K562 (cell line): ENCODE results near the gene CYB5R3. TPM values are rescaled to one million over a fixed set of nuclear protein-coding genes. Genes with fewer than 3 reads are reported as not detected.
"Not testable (repeated sequence)": the region's sequence is repeated elsewhere in the genome, so short reads cannot be mapped to it uniquely, and the experiment has no call there.

Experiments
- ATAC-seq: fragments of 200-7000 bp; cut with Tn5 transposase; 3 replicates; pipeline ENCODE4 v1.9.1; 2020; ENCODE audit warnings: moderate library complexity
- BruUV-seq: library from RNA; stranded (reverse); fragments of 400-500 nt; replicated peaks from 2 replicates; lab custom pipeline; 2021; lab: Mats Ljungman, UMichigan
- CTCF ChIA-PET: fragments of 300-600 bp; formaldehyde crosslinking; extraction: SDS; loops from one replicate; lab custom pipeline; 2021; ENCODE audit warnings: low intra/inter-chr PET ratio; lab: Yijun Ruan, JAX
- POLR2A ChIA-PET: fragments of 300-600, 350-650 bp; sonication (Branson Sonifier 250); formaldehyde crosslinking; extraction: SDS; loops from one replicate; lab custom pipeline; 2021; ENCODE audit warnings: antibody characterized with exemption, inconsistent platforms; lab: Yijun Ruan, JAX
- DNase-seq, 4 experiments: peaks; one replicate each; pipeline versions ENCODE4 v3.0.0 to v3.0.0-alpha.2; 2011 to 2018; ENCODE audit warnings: low spot score in 3 of 4, mixed read lengths in 3 of 4; ENCODE audit errors: extremely low read depth in 1 of 4
- FAIRE-seq: peaks from 2 replicates; lab custom pipeline; 2011; peaks lifted over from hg19 to GRCh38; lab: Jason Lieb, UNC
- H2AFZ ChIP-seq: 2 replicates; pipeline ENCODE4 v1.6.0; 2011; ENCODE audit warnings: low read depth, low read length, control low read depth, inconsistent platforms
- H3K27ac ChIP-seq: fragments of 200-600 bp; 3 replicates; pipeline ENCODE4 v1.8.0; 2011; ENCODE audit warnings: low read depth, mild to moderate bottlenecking, control low read depth, inconsistent platforms, low read length, moderate library complexity, mixed read lengths; ENCODE audit errors: extremely low read depth
- H3K27me3 ChIP-seq, 2 experiments: fragments of 300-600 bp in 1 of 2; 2 replicates in 1 of 2; 3 replicates in 1 of 2; pipeline versions ENCODE4 v1.6.0 to v1.8.0; 2011; ENCODE audit warnings: inconsistent platforms in 2 of 2, low read length in 2 of 2, mild to moderate bottlenecking in 1 of 2, mixed read lengths in 1 of 2, moderate library complexity in 1 of 2; ENCODE audit not compliant: control insufficient read depth in 2 of 2, insufficient read depth in 2 of 2
- H3K36me3 ChIP-seq: fragments of 300-600 bp; 3 replicates; pipeline ENCODE4 v1.8.0; 2011; ENCODE audit warnings: mild to moderate bottlenecking, low read length, inconsistent platforms; ENCODE audit not compliant: control insufficient read depth, insufficient read depth
- H3K4me1 ChIP-seq, 2 experiments: fragments of 200-600 bp in 1 of 2; replicated peaks in 1 of 2; 2 replicates in 1 of 2; 3 replicates in 1 of 2; pipeline versions ENCODE4 v1.5.1 to v1.8.0; 2011; ENCODE audit warnings: inconsistent platforms in 2 of 2, low read length in 2 of 2, mild to moderate bottlenecking in 1 of 2, mixed read lengths in 1 of 2, moderate library complexity in 1 of 2; ENCODE audit not compliant: control insufficient read depth in 2 of 2, insufficient read depth in 2 of 2
- H3K4me2 ChIP-seq: 2 replicates; pipeline ENCODE4 v1.6.1; 2011; ENCODE audit warnings: low read length, control low read depth, inconsistent platforms, mixed read lengths; ENCODE audit not compliant: insufficient read depth
- H3K4me3 ChIP-seq: fragments of 200-600 bp; sonication (generic), shearing (Covaris generic); 2 replicates; pipeline ENCODE4 v1.5.1; 2016; ENCODE audit warnings: control low read depth, inconsistent platforms
- H3K79me2 ChIP-seq: fragments of 200-600 bp; 3 replicates; pipeline ENCODE4 v1.8.0; 2011; ENCODE audit warnings: low read length, inconsistent platforms; ENCODE audit not compliant: control insufficient read depth, insufficient read depth
- H3K9ac ChIP-seq, 2 experiments: 2 replicates each; pipeline versions ENCODE4 v1.6.0 to v1.6.1; 2011; ENCODE audit warnings: low read depth in 2 of 2, low read length in 2 of 2, control low read depth in 1 of 2, inconsistent platforms in 1 of 2, mild to moderate bottlenecking in 1 of 2, mixed read lengths in 1 of 2; ENCODE audit not compliant: insufficient read depth in 1 of 2
- H3K9me1 ChIP-seq: one replicate; pipeline ENCODE4 v1.6.0; 2011; ENCODE audit warnings: inconsistent platforms, mild to moderate bottlenecking, low read length, moderate library complexity; ENCODE audit not compliant: control insufficient read depth, insufficient read depth
- H3K9me3 ChIP-seq: replicated peaks from 2 replicates; pipeline ENCODE4 v1.5.1; 2011; ENCODE audit warnings: low read depth, low read length, inconsistent platforms; ENCODE audit not compliant: control insufficient read depth, insufficient read depth
- H4K20me1 ChIP-seq: replicated peaks from 2 replicates; pipeline ENCODE4 v1.6.1; 2011; ENCODE audit warnings: low read length, inconsistent platforms, mixed read lengths; ENCODE audit not compliant: control insufficient read depth, insufficient read depth
- TBP ChIP-seq: optimal IDR thresholded peaks from 2 replicates; pipeline ENCODE3; 2011; ENCODE audit warnings: low read depth, low read length, improper control_type of control experiment
- XRCC4 ChIP-seq: IDR thresholded peaks from one replicate; pipeline ENCODE4 v1.6.1; 2011; ENCODE audit not compliant: insufficient read depth, insufficient read length; ENCODE audit errors: extremely low read depth
- ZNF445 ChIP-seq: fragments of 250-450 bp; sonication (Bioruptor Pico); IDR thresholded peaks from 2 replicates; pipeline ENCODE4 v1.4.0; 2020; ENCODE audit warnings: low read depth, mild to moderate bottlenecking, moderate library complexity
- WGBS: fragments of 100-300 bp; shearing (Covaris generic); methylation state at CpG from one replicate; pipeline ENCODE4 v1.1.6; 2016; ENCODE audit warnings: low coverage, mixed read lengths; ENCODE audit not compliant: insufficient coverage; ENCODE audit errors: missing lambda C conversion rate; 5-methylcytosine and 5-hydroxymethylcytosine counted together
- in situ Hi-C: fragments of 300-500 bp; cut with MboI; formaldehyde crosslinking; loops from 4 replicates; pipeline ENCODE4 v1.15.0; 2018; ENCODE audit warnings: inconsistent platforms, mixed read lengths
- intact Hi-C: fragments of 100-400 bp; cut with micrococcal nuclease; formaldehyde crosslinking; loops from 2 replicates; pipeline ENCODE4 v1.14.2; 2022
- polyA plus RNA-seq, 8 experiments: library from polyadenylated mRNA; depleted of rRNA in 4 of 8; stranded (reverse) in 5 of 8; unstranded in 3 of 8; fragments of >200 nt; fragmentation: Nextera tagmentation in 2 of 8; fragmentation: Illumina TruSeq in 1 of 8; extraction: Ambion mirVana in 2 of 8; extraction: Trizol in 1 of 8; gene quantifications; 2 replicates each; pipeline versions ENCODE4 v1.2.1 to v1.2.3, GENCODE V29; 2011 to 2014; ENCODE audit warnings: inconsistent platforms in 1 of 8, missing spikeins in 1 of 8
- total RNA-seq, 7 experiments: library from RNA; depleted of rRNA in 6 of 7; stranded (reverse); fragments of >200 nt in 6 of 7; fragmentation: Illumina TruSeq in 2 of 7; extraction: Trizol in 2 of 7; gene quantifications; 2 replicates each; pipeline versions ENCODE4 v1.2.1 to v1.2.3, GENCODE V29; 2011 to 2021; ENCODE audit warnings: low replicate concordance in 1 of 7
- TF ChIP-seq, protein P1 (sequence below): fragments of 250-450 bp; sonication (Bioruptor Pico); IDR thresholded peaks from 2 replicates; pipeline ENCODE4 v1.5.0; 2021; ENCODE audit warnings: mild to moderate bottlenecking, borderline replicate concordance

CYB5R3 gene
- total and polyA plus RNA-seq, 9 of the 15 experiments (the other 6 are each of a cell fraction or from before 2014, with no cell fraction given): 1.4 to 66.8 (median 23.4) TPM

DNA sequence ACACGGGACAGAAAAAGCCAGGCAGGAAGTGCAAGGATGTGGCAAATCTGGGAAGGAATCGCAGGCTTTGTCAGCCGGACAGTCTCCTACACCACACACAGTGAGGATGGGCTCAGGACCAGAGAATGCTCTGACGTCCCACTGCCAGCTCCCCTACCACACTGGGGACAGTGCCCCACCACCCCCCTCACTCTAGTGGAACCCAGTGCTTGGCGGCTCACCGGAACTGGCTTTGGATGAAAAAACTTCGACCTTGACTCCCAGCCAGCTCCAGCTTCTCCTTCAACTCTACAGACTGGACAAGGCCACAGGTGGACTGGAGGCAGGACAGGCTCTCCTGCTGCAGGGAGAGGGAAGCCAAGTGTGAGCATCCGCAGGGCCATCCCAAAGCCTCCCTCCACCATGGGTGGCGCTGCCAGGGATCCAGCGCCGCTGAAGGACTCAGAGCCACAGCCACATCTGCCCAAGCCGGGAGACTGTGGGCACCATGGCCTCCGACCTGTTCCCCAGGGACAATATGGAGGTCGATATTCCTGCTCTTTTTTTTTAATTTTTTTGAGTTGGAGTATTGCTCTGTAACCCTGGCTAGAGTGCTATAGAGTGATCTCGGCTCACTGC lies 71.5 kb downstream of the CYB5R3 start (continued):
- TF ChIP-seq, protein P1, sequence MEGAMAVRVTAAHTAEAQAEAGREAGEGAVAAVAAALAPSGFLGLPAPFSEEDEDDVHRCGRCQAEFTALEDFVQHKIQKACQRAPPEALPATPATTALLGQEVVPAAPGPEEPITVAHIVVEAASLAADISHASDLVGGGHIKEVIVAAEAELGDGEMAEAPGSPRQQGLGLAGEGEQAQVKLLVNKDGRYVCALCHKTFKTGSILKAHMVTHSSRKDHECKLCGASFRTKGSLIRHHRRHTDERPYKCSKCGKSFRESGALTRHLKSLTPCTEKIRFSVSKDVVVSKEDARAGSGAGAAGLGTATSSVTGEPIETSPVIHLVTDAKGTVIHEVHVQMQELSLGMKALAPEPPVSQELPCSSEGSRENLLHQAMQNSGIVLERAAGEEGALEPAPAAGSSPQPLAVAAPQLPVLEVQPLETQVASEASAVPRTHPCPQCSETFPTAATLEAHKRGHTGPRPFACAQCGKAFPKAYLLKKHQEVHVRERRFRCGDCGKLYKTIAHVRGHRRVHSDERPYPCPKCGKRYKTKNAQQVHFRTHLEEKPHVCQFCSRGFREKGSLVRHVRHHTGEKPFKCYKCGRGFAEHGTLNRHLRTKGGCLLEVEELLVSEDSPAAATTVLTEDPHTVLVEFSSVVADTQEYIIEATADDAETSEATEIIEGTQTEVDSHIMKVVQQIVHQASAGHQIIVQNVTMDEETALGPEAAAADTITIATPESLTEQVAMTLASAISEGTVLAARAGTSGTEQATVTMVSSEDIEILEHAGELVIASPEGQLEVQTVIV: no peak
- TF ChIP-seq XRCC4: no peak
- no peak for TF ChIP-seq ZNF445 (CRISPR knock-in tag)
- TF ChIP-seq TBP: no peak

DNA sequence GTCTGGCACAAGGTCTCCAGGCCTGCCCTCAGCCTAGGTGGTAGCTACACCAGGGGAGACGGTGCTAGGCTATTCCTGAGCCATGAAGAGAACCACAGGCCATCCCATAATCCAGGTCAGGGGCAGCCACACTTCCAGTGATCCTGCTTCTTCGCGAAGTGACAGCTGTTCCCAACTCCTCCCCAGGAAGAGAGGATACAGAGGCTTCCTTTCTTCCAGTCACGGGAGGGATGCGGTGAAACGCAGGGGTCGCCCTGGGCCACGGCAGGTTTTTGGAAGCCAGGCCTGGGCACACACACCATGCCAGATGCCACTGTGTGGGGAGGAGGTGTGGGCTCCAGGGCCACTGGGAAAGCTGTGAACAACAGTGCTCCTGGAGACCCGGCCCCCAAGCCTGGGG lies 72.1 kb downstream of the CYB5R3 start:
- H3K27ac ChIP-seq, H3K9me3 ChIP-seq, H3K4me2 ChIP-seq, H4K20me1 ChIP-seq, H3K9me1 ChIP-seq, DNase-seq, CTCF ChIA-PET, BruUV-seq, H3K9ac ChIP-seq, in situ Hi-C loops, H3K27me3 ChIP-seq, ATAC-seq, intact Hi-C loops, FAIRE-seq, H3K4me3 ChIP-seq, H2AFZ ChIP-seq: not testable (repeated sequence)
- Histone ChIP-seq H3K36me3 (peaks cover 45% of the 10 kb centered on the region; the same call in 1 of the 3 replicates), H3K79me2 (peaks cover 24% of the 10 kb centered on the region), H3K4me1 (peaks cover 0 to 19% of the 10 kb centered on the region in 2 experiments; a peak in 3 of 5 replicates)
- 95% methylated on average over 4 of the region's 9 CpGs for WGBS
- POLR2A ChIA-PET: interaction anchor here (0.7 kb wide), 1 partner anchor 37 kb away, joined by 3 read pairs; the partner anchor contains the start of gene POLDIP3
